Activated CD4-positive, alpha-beta memory T cell treated with anti-CD3 and anti-CD28 coated beads, Interleukin-2, amount 10 ng/mL, durations not matched to agents 7 days and 5 days (primary cell): ENCODE results near the gene DOK7. TPM values are rescaled to one million over a fixed set of nuclear protein-coding genes. Genes with fewer than 3 reads are reported as not detected.

Source experiments
- CTCF ChIA-PET: fragments of 350-600 bp; sonication (Branson Sonifier 250); formaldehyde crosslinking; loops from one replicate; lab custom pipeline; 2021; ENCODE audit warnings: antibody characterized with exemption, inconsistent platforms; lab: Charles Lee
- POLR2A ChIA-PET: fragments of 350-600 bp; sonication (Branson Sonifier 250); formaldehyde crosslinking; loops from one replicate; lab custom pipeline; 2021; ENCODE audit warnings: antibody characterized with exemption; lab: Charles Lee
- DNase-seq: peaks from one replicate; pipeline ENCODE4 v3.0.0-alpha.2; 2020
- H3K27ac Mint-ChIP-seq: one replicate; pipeline ENCODE4 v1.8.0; 2021; ENCODE audit warnings: mild to moderate bottlenecking, mixed read lengths
- H3K27me3 Mint-ChIP-seq: one replicate; pipeline ENCODE4 v1.8.0; 2021; ENCODE audit warnings: mixed read lengths
- H3K36me3 Mint-ChIP-seq: one replicate; pipeline ENCODE4 v1.8.0; 2021; ENCODE audit warnings: low read depth, mixed read lengths
- H3K4me1 Mint-ChIP-seq: one replicate; pipeline ENCODE4 v1.8.0; 2021; ENCODE audit warnings: mixed read lengths
- H3K4me3 Mint-ChIP-seq: one replicate; pipeline ENCODE4 v1.8.0; 2021; ENCODE audit warnings: mild to moderate bottlenecking, mixed read lengths
- H3K9me3 Mint-ChIP-seq: one replicate; pipeline ENCODE4 v1.8.0; 2021; ENCODE audit warnings: mixed read lengths
- total RNA-seq, 2 experiments: library from RNA; stranded (reverse); gene quantifications; one replicate each; pipeline ENCODE4 v1.2.3, GENCODE V29; 2021

DOK7 gene
- total RNA-seq, 2 experiments from 2014 or later: not detected

DNA sequence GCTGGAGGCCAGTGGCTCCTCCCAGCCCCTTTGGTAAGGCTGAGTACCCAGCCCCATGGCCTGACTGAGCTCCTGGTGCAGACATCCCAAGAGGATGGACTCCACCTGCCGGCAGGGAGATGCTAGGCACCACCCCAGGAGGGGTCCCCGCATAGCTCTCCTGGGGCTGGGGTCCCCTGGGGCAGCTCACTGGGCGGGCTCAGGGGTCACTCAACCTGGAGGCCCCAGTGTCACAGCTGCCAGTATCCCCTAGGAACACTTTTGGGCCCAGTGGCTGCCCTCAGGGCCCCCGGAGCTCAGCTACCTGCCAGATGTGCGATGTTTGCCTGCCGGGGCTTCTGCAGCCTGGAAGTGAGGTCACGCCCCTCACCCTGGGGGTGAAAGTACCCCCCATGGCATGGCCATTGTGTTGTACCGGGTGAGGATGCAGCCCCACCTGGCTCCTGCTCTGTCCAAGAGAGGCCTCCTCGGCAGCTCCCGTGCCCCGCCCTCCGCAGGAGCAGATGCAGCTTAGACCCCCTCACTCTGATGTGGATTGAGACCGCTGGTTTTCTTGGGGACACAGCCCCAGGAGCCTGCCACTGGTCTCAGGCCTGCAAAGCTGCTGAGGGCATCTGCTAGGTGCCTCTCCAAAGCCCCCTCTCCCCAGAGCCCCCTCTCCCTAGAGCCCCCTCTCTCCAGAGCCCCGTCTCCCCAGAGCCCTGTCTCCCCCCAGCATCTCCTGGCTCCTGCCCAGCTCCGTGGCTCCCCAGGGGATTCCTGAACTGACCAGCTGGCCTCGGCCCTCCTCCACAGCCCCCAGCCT lies 28.0 kb upstream of the DOK7 start:
- no peak overlapping the region for H3K4me3 Mint-ChIP-seq
- POLR2A ChIA-PET: no interaction called here
- CTCF ChIA-PET: no interaction called here
- H3K27ac Mint-ChIP-seq: no peak overlapping the region
- peaks cover 5% of the 10 kb centered on the region for H3K4me1 Mint-ChIP-seq
- DNase-seq: no peak
- H3K36me3 Mint-ChIP-seq: no peaks in the 10 kb centered on the region
- H3K9me3 Mint-ChIP-seq: no peaks in the 10 kb centered on the region
- H3K27me3 Mint-ChIP-seq: no peaks in the 10 kb centered on the region

DNA sequence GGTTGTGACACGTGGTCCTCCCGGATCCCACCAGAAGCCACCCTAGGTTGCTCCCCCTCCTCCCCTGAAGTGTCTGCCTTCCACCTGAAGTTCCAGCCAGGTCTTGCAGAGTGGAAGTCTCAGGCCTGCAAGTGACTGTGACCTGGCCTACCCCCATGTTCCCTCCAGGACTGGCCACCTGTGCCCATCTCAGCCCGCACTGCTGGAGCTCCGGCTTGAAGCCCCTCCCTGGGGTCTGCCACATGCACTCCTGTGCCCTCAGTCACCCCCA lies 27.5 kb upstream of the DOK7 start:
- H3K27ac Mint-ChIP-seq: no peak overlapping the region
- no peaks in the 10 kb centered on the region for H3K9me3 Mint-ChIP-seq
- CTCF ChIA-PET: no interaction called here
- no peak for DNase-seq
- no peak overlapping the region for H3K4me3 Mint-ChIP-seq
- no peaks in the 10 kb centered on the region for H3K36me3 Mint-ChIP-seq
- H3K4me1 Mint-ChIP-seq: peaks cover 5% of the 10 kb centered on the region
- POLR2A ChIA-PET: no interaction called here
- H3K27me3 Mint-ChIP-seq: no peaks in the 10 kb centered on the region

DNA sequence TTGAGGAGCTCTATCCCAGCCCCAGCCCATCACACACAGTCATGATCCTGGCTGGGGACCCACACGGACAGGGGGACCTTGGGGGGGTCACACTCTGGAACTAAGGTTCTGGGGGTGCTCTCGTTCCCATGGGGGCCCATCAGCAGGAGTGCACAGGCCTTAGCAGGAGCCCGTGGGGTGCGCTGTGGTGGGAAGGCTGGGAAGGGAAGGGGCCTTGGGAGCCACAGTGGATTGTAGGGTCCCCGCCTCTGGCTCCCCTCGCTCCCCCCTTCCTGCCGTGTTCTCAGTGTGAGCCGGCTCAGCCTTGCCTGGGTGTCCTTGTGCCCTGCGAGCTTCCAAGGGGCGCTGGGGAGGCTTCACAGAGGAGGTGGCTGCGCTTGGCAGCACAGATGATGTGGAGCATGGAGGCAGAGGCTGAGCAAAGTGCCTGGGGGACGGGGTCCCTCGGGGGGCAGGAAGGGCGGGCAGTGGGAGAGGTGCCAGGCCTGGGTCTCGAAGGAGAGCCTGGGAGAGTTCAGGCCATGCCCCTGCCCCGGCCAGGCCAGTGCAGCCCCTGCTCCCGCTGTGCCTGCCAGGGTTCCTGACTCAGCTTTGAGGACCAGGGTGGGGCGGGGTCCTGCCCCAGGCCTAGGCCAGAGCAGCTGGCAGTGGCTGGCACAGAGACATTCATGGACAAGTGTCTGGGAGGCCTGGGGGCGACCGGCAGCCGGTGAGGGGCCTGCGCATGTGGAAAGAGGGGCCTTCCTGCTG lies 26.9 kb upstream of the DOK7 start:
- Mint-ChIP-seq H3K4me1 (peaks cover 5% of the 10 kb centered on the region), H3K9me3 (no peaks in the 10 kb centered on the region), H3K36me3 (no peaks in the 10 kb centered on the region), H3K27ac (no peak overlapping the region), H3K27me3 (no peaks in the 10 kb centered on the region), H3K4me3 (no peak overlapping the region)
- ChIA-PET CTCF (no interaction called here), POLR2A (no interaction called here)
- DNase-seq: no peak

- Mint-ChIP-seq H3K9me3 (no peaks in the 10 kb centered on the region), H3K4me3 (no peak overlapping the region), H3K36me3 (no peaks in the 10 kb centered on the region), H3K4me1 (peaks cover 5% of the 10 kb centered on the region), H3K27me3 (no peaks in the 10 kb centered on the region), H3K27ac (peak overlapping the region; percentile 10)
- POLR2A ChIA-PET: no interaction called here
- DNase-seq: peak; percentile 48
- CTCF ChIA-PET: no interaction called here
Measured at GRCh38 chr4:3436798-3437581, 26.1 kb upstream of the DOK7 start.

GRCh38 chr4:3437582-3437936 lies 25.5 kb upstream of the DOK7 start:
- no peaks in the 10 kb centered on the region for H3K27me3 Mint-ChIP-seq
- no peaks in the 10 kb centered on the region for H3K9me3 Mint-ChIP-seq
- POLR2A ChIA-PET: no interaction called here
- no peak overlapping the region for H3K4me3 Mint-ChIP-seq
- DNase-seq: no peak
- peaks cover 5% of the 10 kb centered on the region for H3K4me1 Mint-ChIP-seq
- H3K36me3 Mint-ChIP-seq: no peaks in the 10 kb centered on the region
- H3K27ac Mint-ChIP-seq: no peak overlapping the region
- CTCF ChIA-PET: no interaction called here

- no peak overlapping the region for H3K4me3 Mint-ChIP-seq
- CTCF ChIA-PET: no interaction called here
- H3K27ac Mint-ChIP-seq: no peak overlapping the region
- H3K4me1 Mint-ChIP-seq: peaks cover 5% of the 10 kb centered on the region
- H3K36me3 Mint-ChIP-seq: no peaks in the 10 kb centered on the region
- no peak for DNase-seq
- H3K27me3 Mint-ChIP-seq: no peaks in the 10 kb centered on the region
- H3K9me3 Mint-ChIP-seq: no peaks in the 10 kb centered on the region
- POLR2A ChIA-PET: no interaction called here
Measured at GRCh38 chr4:3437998-3438846, 24.9 kb upstream of the DOK7 start.

DNA sequence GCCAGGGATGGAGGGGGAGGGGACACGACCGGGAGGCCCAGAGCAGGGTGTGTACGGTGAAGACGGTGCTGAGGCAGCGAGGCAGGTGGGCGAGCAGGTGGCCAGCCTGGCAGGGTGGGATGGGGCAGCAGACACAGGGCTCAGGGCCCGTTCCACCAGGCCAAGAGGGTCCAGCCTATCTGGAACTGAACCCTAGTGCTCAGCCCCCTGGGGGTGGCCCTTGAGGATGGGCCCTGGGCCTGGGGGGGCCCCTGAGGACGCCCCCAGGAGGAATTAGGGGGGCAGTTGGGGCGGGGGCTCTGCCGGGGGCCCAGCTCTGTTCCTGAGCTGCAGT lies 24.3 kb upstream of the DOK7 start:
- no peaks in the 10 kb centered on the region for H3K36me3 Mint-ChIP-seq
- H3K4me3 Mint-ChIP-seq: no peak overlapping the region
- DNase-seq: no peak
- ChIA-PET CTCF (no interaction called here), POLR2A (no interaction called here)
- H3K27ac Mint-ChIP-seq: no peak overlapping the region
- H3K27me3 Mint-ChIP-seq: no peaks in the 10 kb centered on the region
- H3K9me3 Mint-ChIP-seq: no peaks in the 10 kb centered on the region
- peaks cover 5% of the 10 kb centered on the region for H3K4me1 Mint-ChIP-seq

GRCh38 chr4:3439391-3439790 lies 23.7 kb upstream of the DOK7 start:
- POLR2A ChIA-PET: no interaction called here
- Mint-ChIP-seq H3K4me1 (peaks cover 5% of the 10 kb centered on the region), H3K27me3 (no peaks in the 10 kb centered on the region), H3K27ac (no peak overlapping the region), H3K4me3 (no peak overlapping the region), H3K36me3 (no peaks in the 10 kb centered on the region), H3K9me3 (no peaks in the 10 kb centered on the region)
- no peak for DNase-seq
- CTCF ChIA-PET: no interaction called here

DNA sequence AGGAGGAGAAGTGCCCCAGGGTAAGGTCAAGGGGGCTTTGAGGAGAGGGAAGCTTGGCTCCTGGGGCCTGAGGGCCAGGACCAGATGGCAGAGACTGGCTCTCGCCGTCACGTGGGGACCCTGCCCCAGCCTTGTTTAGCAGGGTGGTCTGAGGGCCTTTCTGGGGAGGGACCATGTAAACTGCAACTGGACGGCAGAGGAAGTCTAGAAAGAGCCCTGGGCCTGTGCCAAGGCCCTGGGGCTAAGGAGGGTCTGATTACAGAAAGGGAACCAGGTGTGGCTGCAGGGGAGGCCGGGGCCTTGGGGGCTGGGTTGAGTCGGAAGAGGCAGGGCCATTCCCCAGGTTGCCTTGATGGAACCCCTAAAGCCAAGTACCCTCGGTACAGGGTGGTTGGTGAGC lies 23.1 kb upstream of the DOK7 start:
- DNase-seq: no peak
- no peak overlapping the region for H3K4me3 Mint-ChIP-seq
- CTCF ChIA-PET: no interaction called here
- H3K9me3 Mint-ChIP-seq: no peaks in the 10 kb centered on the region
- peaks cover 5% of the 10 kb centered on the region for H3K4me1 Mint-ChIP-seq
- H3K27ac Mint-ChIP-seq: no peak overlapping the region
- H3K27me3 Mint-ChIP-seq: no peaks in the 10 kb centered on the region
- POLR2A ChIA-PET: no interaction called here
- no peaks in the 10 kb centered on the region for H3K36me3 Mint-ChIP-seq

GRCh38 chr4:3440979-3441500 lies 22.1 kb upstream of the DOK7 start:
- no peak for DNase-seq
- ChIA-PET POLR2A (no interaction called here), CTCF (interaction anchor here (1.0 to 1.9 kb wide), 4 partner anchors 93 to 334 kb away, joined by 3 to 6 read pairs (median 4); no protein-coding TSS in a partner anchor)
- no peak overlapping the region for H3K27ac Mint-ChIP-seq
- no peak overlapping the region for H3K4me3 Mint-ChIP-seq
- H3K27me3 Mint-ChIP-seq: no peaks in the 10 kb centered on the region
- peaks cover 5% of the 10 kb centered on the region for H3K4me1 Mint-ChIP-seq
- H3K9me3 Mint-ChIP-seq: no peaks in the 10 kb centered on the region
- H3K36me3 Mint-ChIP-seq: no peaks in the 10 kb centered on the region

DNA sequence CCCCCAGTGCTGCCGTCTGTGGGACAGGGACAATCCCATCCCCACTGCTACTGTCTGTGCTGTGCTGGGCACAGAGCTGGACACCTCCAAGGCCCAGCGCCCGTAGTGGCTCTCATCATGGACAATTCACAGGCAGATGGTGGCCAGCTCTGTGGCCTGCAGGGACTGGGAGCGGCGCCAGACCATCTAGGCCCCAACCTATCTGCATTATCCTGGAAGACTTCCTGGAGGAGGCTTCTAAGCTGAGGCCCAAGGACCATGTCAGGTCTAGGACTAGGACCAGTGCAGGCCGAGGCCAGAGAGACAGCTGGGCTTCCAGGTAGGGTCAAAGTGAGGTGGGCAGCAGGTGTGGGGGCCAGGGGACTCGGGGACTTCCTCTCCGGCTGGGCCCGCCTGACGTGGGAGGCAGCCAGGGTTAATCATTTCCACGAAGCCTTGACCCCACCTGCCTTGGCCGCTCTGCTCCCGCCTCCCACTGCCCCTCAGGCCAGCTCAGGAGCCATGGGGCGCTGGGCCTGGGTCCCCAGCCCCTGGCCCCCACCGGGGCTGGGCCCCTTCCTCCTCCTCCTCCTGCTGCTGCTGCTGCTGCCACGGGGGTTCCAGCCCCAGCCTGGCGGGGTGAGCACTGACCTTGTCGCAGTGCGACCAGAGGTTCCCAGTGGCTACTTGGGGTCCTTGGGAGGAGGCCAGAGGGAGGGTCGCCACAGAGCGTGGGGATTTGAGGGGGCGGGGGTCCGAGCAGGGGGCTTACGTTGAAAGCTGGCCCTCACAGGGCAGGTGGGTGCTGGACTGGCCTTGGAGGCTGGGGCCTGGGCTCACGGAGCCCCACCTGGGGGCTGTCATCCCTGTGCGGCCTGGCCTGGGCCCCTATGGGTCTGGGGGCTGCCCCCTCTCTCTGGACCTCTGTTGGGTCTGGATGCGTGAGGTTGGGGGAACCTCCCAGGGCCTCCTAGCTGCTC lies 21.3 kb upstream of the DOK7 start, which contains the start of gene HGFAC:
TSS of gene HGFAC (plus strand) at position 468 of the 959 bp plus-strand sequence. CDS start at position 502, 34 bp downstream.
- Mint-ChIP-seq H3K27ac (no peak within 1 kb of the TSS), H3K36me3 (no peaks in the 10 kb centered on the region), H3K4me3 (no peak within 1 kb of the TSS), H3K9me3 (no peaks in the 10 kb centered on the region), H3K4me1 (peaks cover 5% of the 10 kb centered on the region), H3K27me3 (no peaks in the 10 kb centered on the region)
- POLR2A ChIA-PET: no interaction called here
- CTCF ChIA-PET: interaction anchor here (1.0 to 1.9 kb wide), 4 partner anchors 94 to 335 kb away, joined by 3 to 6 read pairs (median 4); no protein-coding TSS in a partner anchor
- no peak for DNase-seq
